ENCODE data around the gene HES2. TPM values are rescaled to one million over a fixed set of nuclear protein-coding genes. Genes with fewer than 3 reads are reported as not detected.

Gene HES2
- total and polyA plus RNA-seq, 2 of the 4 experiments (the other 2 are of a cell fraction), result not detected

DNA sequence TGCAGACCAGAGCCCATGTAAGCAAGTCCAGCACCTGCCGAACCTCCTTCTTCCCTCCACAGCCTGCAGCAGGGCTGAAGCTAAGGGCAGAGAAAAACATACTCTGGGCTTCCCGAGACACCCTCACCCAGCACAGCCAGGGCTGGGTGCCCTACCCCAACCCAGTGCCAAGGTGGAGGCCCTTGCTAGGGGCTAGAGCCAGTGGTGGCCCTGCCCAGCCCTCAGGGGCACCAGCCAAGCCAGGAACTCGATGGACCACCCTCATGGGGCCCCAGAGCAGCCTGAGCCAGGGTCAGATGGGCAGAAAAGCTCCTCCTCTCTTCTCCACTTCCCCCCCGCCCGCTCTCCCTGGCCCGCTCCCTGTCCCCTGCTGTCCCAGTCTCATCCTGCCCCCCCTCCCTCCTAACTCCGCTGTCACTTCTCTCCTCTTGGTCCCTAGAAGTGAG, 30.3 kb upstream of the HES2 start:
- H2BK5ac ChIP-seq (ENCODE audit: low read depth, low read length, poor library complexity, severe bottlenecking), result no peak overlapping the region
- no peak overlapping the region for H3K56ac ChIP-seq (ENCODE audit: extremely low read depth, insufficient read depth, low read length)
- H3K4me2 ChIP-seq (ENCODE audit: low read depth, low read length), result no peak overlapping the region
- WGBS, 2 experiments (ENCODE audit: extremely low coverage in 2 of 2, insufficient read length in 1 of 2), result 50% methylated on average over 1 of the region's 7 CpGs; no CpG with 5 or more reads in 1 of the 2 experiments
- H2BK120ac ChIP-seq (ENCODE audit: low read depth, low read length), result no peak overlapping the region
- ATAC-seq (ENCODE audit: low read depth) (no peak), DNase-seq (no peak)
- H3K14ac ChIP-seq (replicated peaks; ENCODE audit: low read depth, low read length), result no peak overlapping the region
- no peak overlapping the region for H3K4me3 ChIP-seq (ENCODE audit: insufficient read depth, low read depth, low read length)
- no peaks in the 10 kb centered on the region for H3K36me3 ChIP-seq (ENCODE audit: control insufficient read depth, insufficient read depth, low read length)
- no peaks in the 10 kb centered on the region for H3K9me1 ChIP-seq (ENCODE audit: insufficient read depth, low read length)
- H3K4ac ChIP-seq (ENCODE audit: low read depth, low read length), result no peak overlapping the region
- no peaks in the 10 kb centered on the region for H3K4me1 ChIP-seq (ENCODE audit: control insufficient read depth, insufficient read depth, low read length)
- H3K9ac ChIP-seq (ENCODE audit: low read depth, low read length), result no peak overlapping the region
- intact Hi-C loops (cut with micrococcal nuclease) (no loop called here), in situ Hi-C loops (cut with MboI; ENCODE audit: low sequenced_read_pairs) (no loop called here), dilution Hi-C loops (cut with HindIII; ENCODE audit: low sequenced_read_pairs, unreplicated experiment) (no loop called here)
- H3K27ac ChIP-seq (ENCODE audit: insufficient read depth, low read length), result no peak overlapping the region
- no peak overlapping the region for H2AFZ ChIP-seq (replicated peaks; ENCODE audit: low read length, poor library complexity)
- H2BK15ac ChIP-seq (ENCODE audit: low read depth, low read length), result no peak overlapping the region
- no peak overlapping the region for H2AK9ac ChIP-seq (replicated peaks; ENCODE audit: low read depth, low read length, poor library complexity)
- no TSS peak for BruUV-seq (replicated peaks)
- no peak overlapping the region for H2AK5ac ChIP-seq (ENCODE audit: low read depth, low read length)
- no peaks in the 10 kb centered on the region for H3K9me3 ChIP-seq (ENCODE audit: control insufficient read depth, insufficient read depth, low read length)
- peaks cover 77% of the 10 kb centered on the region for H3K27me3 ChIP-seq (ENCODE audit: control insufficient read depth, insufficient read depth, low read length)
- H4K8ac ChIP-seq (ENCODE audit: low read depth in 2 of 2, low read length in 2 of 2), result no peak overlapping the region
- H3K23ac ChIP-seq (ENCODE audit: low read depth, low read length), result no peak overlapping the region
- no peaks in the 10 kb centered on the region for H4K20me1 ChIP-seq (ENCODE audit: insufficient read depth, low read length)
- no peak overlapping the region for H2BK20ac ChIP-seq (ENCODE audit: low read depth, low read length)
- POLR2A ChIA-PET (ENCODE audit: unreplicated experiment), result no interaction called here
- TF ChIP-seq, protein P1, sequence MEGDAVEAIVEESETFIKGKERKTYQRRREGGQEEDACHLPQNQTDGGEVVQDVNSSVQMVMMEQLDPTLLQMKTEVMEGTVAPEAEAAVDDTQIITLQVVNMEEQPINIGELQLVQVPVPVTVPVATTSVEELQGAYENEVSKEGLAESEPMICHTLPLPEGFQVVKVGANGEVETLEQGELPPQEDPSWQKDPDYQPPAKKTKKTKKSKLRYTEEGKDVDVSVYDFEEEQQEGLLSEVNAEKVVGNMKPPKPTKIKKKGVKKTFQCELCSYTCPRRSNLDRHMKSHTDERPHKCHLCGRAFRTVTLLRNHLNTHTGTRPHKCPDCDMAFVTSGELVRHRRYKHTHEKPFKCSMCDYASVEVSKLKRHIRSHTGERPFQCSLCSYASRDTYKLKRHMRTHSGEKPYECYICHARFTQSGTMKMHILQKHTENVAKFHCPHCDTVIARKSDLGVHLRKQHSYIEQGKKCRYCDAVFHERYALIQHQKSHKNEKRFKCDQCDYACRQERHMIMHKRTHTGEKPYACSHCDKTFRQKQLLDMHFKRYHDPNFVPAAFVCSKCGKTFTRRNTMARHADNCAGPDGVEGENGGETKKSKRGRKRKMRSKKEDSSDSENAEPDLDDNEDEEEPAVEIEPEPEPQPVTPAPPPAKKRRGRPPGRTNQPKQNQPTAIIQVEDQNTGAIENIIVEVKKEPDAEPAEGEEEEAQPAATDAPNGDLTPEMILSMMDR (conservative IDR thresholded peaks at IDR 0.05; ENCODE audit: low read depth, low read length), result no peak
- TF ChIP-seq SMC3 (IDR thresholded peaks at IDR 0.05; ENCODE audit: low read depth, low read length) (no peak), MAZ (IDR thresholded peaks at IDR 0.05; ENCODE audit: borderline replicate concordance, low read depth, low read length) (no peak), MAFK (IDR thresholded peaks at IDR 0.05; ENCODE audit: low read depth, low read length) (no peak), MXI1 (IDR thresholded peaks at IDR 0.05; ENCODE audit: borderline replicate concordance, low read depth, low read length) (no peak)
- TF ChIP-seq, protein P2, sequence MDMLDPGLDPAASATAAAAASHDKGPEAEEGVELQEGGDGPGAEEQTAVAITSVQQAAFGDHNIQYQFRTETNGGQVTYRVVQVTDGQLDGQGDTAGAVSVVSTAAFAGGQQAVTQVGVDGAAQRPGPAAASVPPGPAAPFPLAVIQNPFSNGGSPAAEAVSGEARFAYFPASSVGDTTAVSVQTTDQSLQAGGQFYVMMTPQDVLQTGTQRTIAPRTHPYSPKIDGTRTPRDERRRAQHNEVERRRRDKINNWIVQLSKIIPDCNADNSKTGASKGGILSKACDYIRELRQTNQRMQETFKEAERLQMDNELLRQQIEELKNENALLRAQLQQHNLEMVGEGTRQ (IDR thresholded peaks at IDR 0.05; ENCODE audit: low read depth, low read length), result no peak
- CTCF ChIA-PET, result interaction anchor here (1.1 kb wide), 1 partner anchor 13 kb away, joined by 3 read pairs; no protein-coding TSS in a partner anchor
- no peaks in the 10 kb centered on the region for H3K79me1 ChIP-seq (ENCODE audit: low read depth in 1 of 2, low read length in 2 of 2)
- no peak overlapping the region for H4K5ac ChIP-seq (ENCODE audit: low read depth, low read length)
- H4K91ac ChIP-seq (ENCODE audit: insufficient read depth, low read depth, low read length), result no peak overlapping the region
- no peak overlapping the region for H3K18ac ChIP-seq (ENCODE audit: low read depth, low read length)
